Suprapubic skin (tissue), 4 donors: Measurements from ENCODE around the gene EPS8. TPM values are rescaled to one million over a fixed set of nuclear protein-coding genes. Genes with fewer than 3 reads are reported as not detected.
A peak's percentile ranks its signal among the peaks of the same experiment; 100 is the strongest.

Experiments used
- DNase-seq, 2 donors: peaks; one replicate each; pipeline ENCODE4 v3.0.0-alpha.2; 2019; ENCODE audit warnings: low spot score in 2 of 2
- H3K27ac ChIP-seq: fragments of 200-600 bp; sonication (generic); one replicate; pipeline ENCODE4 v1.5.1; 2019
- H3K27me3 ChIP-seq: fragments of 200-600 bp; sonication (generic); one replicate; pipeline ENCODE4 v1.5.1; 2019
- H3K36me3 ChIP-seq: fragments of 200-600 bp; sonication (generic); one replicate; pipeline ENCODE4 v1.5.1; 2019
- H3K4me1 ChIP-seq: fragments of 200-600 bp; sonication (generic); one replicate; pipeline ENCODE4 v1.5.1; 2019
- H3K4me3 ChIP-seq: fragments of 200-600 bp; sonication (generic); one replicate; pipeline ENCODE4 v1.5.1; 2019; ENCODE audit warnings: mild to moderate bottlenecking
- H3K9me3 ChIP-seq: fragments of 200-600 bp; sonication (generic); one replicate; pipeline ENCODE4 v1.5.1; 2019
- CTCF ChIP-seq, 2 donors: fragments of 200-600 bp in 1 of 2; fragments of 450-650 bp in 1 of 2; sonication (generic) in 1 of 2; IDR thresholded peaks; one replicate each; pipeline ENCODE4 v1.5.1; 2016 to 2019; ENCODE audit warnings: antibody characterized with exemption in 2 of 2, mild to moderate bottlenecking in 1 of 2, moderate library complexity in 1 of 2
- EP300 ChIP-seq: sonication (generic); formaldehyde crosslinking; IDR thresholded peaks from one replicate; pipeline ENCODE4 v1.6.1; 2017; ENCODE audit warnings: antibody characterized with exemption
- POLR2A ChIP-seq, 2 donors: fragments of 450-650 bp; IDR thresholded peaks; one replicate each; pipeline ENCODE4 v1.6.1; 2017; ENCODE audit warnings: antibody characterized with exemption in 2 of 2, mild to moderate bottlenecking in 2 of 2, moderate library complexity in 2 of 2
- POLR2AphosphoS5 ChIP-seq, 3 donors: sonication (generic); formaldehyde crosslinking; IDR thresholded peaks; one replicate each; pipeline ENCODE4 v1.6.1; 2017; ENCODE audit warnings: antibody characterized with exemption in 3 of 3
- WGBS: methylation state at CpG from one replicate; pipeline ENCODE4 v1.1.5; 2018; 5-methylcytosine and 5-hydroxymethylcytosine counted together
- total RNA-seq, 4 donors: library from RNA; depleted of rRNA; stranded (reverse); fragments of >200 nt; gene quantifications; one replicate each; pipeline ENCODE4 v1.1.0, GENCODE V29; 2016

EPS8 gene
- total RNA-seq, 4 donors from 2014 or later = 15.7 to 38.8 (median 27.3) TPM

- Histone ChIP-seq H3K27me3 (no peaks in the 10 kb centered on the region), H3K36me3 (no peaks in the 10 kb centered on the region), H3K4me1 (peaks cover 15% of the 10 kb centered on the region), H3K27ac (no peak overlapping the region), H3K4me3 (no peak overlapping the region), H3K9me3 (no peaks in the 10 kb centered on the region)
- TF ChIP-seq POLR2AphosphoS5 (IDR thresholded peaks at IDR 0.05) (no peak), EP300 (no peak), CTCF (IDR thresholded peaks at IDR 0.05) (no peak), POLR2A (IDR thresholded peaks at IDR 0.05) (no peak)
- DNase-seq = no peak
- 70% methylated on average over 3 of the region's 3 CpGs for WGBS
These were observed 56.1 kb downstream of the EPS8 start for GRCh38 chr12:15733136-15733535.

GRCh38 chr12:15732341-15733061, 56.7 kb downstream of the EPS8 start:
- H3K9me3 ChIP-seq = no peaks in the 10 kb centered on the region
- TF ChIP-seq POLR2AphosphoS5 (IDR thresholded peaks at IDR 0.05) (no peak), EP300 (no peak), POLR2A (IDR thresholded peaks at IDR 0.05) (no peak), CTCF (IDR thresholded peaks at IDR 0.05) (no peak)
- DNase-seq = no peak
- 73% methylated on average over 6 of the region's 6 CpGs for WGBS
- H3K4me1 ChIP-seq = peaks cover 20% of the 10 kb centered on the region
- H3K27me3 ChIP-seq = no peaks in the 10 kb centered on the region
- no peak overlapping the region for H3K27ac ChIP-seq
- no peak overlapping the region for H3K4me3 ChIP-seq
- no peaks in the 10 kb centered on the region for H3K36me3 ChIP-seq

- H3K27ac ChIP-seq = no peak overlapping the region
- peaks cover 20% of the 10 kb centered on the region for H3K4me1 ChIP-seq
- 96% methylated on average over 3 of the region's 3 CpGs for WGBS
- H3K9me3 ChIP-seq = no peaks in the 10 kb centered on the region
- no peak for TF ChIP-seq POLR2AphosphoS5 (IDR thresholded peaks at IDR 0.05)
- no peaks in the 10 kb centered on the region for H3K36me3 ChIP-seq
- no peaks in the 10 kb centered on the region for H3K27me3 ChIP-seq
- no peak for DNase-seq
- no peak overlapping the region for H3K4me3 ChIP-seq
These were observed 57.2 kb downstream of the EPS8 start for GRCh38 chr12:15731940-15732339.

- TF ChIP-seq CTCF (IDR thresholded peaks at IDR 0.05) = no peak
- TF ChIP-seq POLR2AphosphoS5 (IDR thresholded peaks at IDR 0.05) = no peak
- no peak for TF ChIP-seq POLR2A (IDR thresholded peaks at IDR 0.05)
- no peak for TF ChIP-seq EP300
- no peak overlapping the region for H3K27ac ChIP-seq
- DNase-seq = no peak
- H3K4me3 ChIP-seq = no peak overlapping the region
- H3K36me3 ChIP-seq = no peaks in the 10 kb centered on the region
- WGBS = 91% methylated on average over 4 of the region's 4 CpGs
- no peaks in the 10 kb centered on the region for H3K9me3 ChIP-seq
- no peaks in the 10 kb centered on the region for H3K27me3 ChIP-seq
- peaks cover 23% of the 10 kb centered on the region for H3K4me1 ChIP-seq
These were observed 60.1 kb downstream of the EPS8 start for GRCh38 chr12:15729097-15729496.

- TF ChIP-seq POLR2A (IDR thresholded peaks at IDR 0.05) (no peak), CTCF (IDR thresholded peaks at IDR 0.05) (no peak), EP300 (no peak), POLR2AphosphoS5 (IDR thresholded peaks at IDR 0.05) (no peak)
- DNase-seq = no peak
- H3K36me3 ChIP-seq = no peaks in the 10 kb centered on the region
- H3K4me1 ChIP-seq = peaks cover 21% of the 10 kb centered on the region
- H3K27me3 ChIP-seq = no peaks in the 10 kb centered on the region
- H3K9me3 ChIP-seq = no peaks in the 10 kb centered on the region
- H3K4me3 ChIP-seq = no peak overlapping the region
- peak overlapping the region; percentile 23 for H3K27ac ChIP-seq
- WGBS = 64% methylated on average over 5 of the region's 5 CpGs
These were observed 61.0 kb downstream of the EPS8 start for GRCh38 chr12:15728118-15728598.

GRCh38 chr12:15726878-15727150, 62.4 kb downstream of the EPS8 start:
- no peak for DNase-seq
- Histone ChIP-seq H3K36me3 (no peaks in the 10 kb centered on the region), H3K4me3 (no peak overlapping the region), H3K27ac (no peak overlapping the region), H3K9me3 (no peaks in the 10 kb centered on the region), H3K4me1 (peaks cover 12% of the 10 kb centered on the region), H3K27me3 (no peaks in the 10 kb centered on the region)
- no peak for TF ChIP-seq EP300
- TF ChIP-seq CTCF (IDR thresholded peaks at IDR 0.05) = no peak
- no peak for TF ChIP-seq POLR2A (IDR thresholded peaks at IDR 0.05)
- TF ChIP-seq POLR2AphosphoS5 (IDR thresholded peaks at IDR 0.05) = no peak
